Measurements from ENCODE around the gene FLT3LG. TPM values are rescaled to one million over a fixed set of nuclear protein-coding genes. Genes with fewer than 3 reads are reported as not detected.

FLT3LG gene
- total and polyA plus RNA-seq, 12 donors = 1.6 to 14.8 (median 3.7) TPM

DNA sequence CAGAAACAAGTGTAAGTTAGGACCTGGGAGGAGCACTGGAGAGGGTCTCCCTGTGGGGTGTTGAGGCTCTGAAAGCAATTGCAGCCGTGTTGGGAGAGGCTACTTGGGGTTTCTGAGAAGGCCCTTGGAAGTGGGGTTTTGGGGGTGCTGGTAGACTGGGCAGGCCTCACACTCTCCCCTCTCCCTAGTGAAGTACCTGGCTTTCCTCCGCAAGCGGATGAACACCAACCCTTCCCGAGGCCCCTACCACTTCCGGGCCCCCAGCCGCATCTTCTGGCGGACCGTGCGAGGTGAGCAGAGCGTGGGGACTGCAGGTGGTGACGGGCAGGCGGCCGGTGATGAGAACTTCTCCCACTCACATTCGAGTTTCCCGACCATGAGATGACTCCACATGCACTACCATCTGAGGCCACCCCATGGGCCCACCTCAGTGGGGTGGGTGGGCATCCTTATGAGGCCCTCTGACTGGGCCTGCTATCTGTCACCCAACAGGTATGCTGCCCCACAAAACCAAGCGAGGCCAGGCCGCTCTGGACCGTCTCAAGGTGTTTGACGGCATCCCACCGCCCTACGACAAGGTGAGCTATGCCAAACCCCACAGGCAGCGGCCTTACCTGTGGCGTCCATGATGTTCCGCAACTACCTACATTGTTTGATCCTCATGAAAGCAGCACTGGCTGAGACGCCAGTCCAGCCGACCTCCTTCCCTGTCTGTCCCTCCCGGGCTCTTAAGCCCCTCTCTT is 16.4 kb downstream of the FLT3LG start:
- 84 to 86% methylated on average over 27 of the region's 27 CpGs for WGBS, 2 donors

DNA sequence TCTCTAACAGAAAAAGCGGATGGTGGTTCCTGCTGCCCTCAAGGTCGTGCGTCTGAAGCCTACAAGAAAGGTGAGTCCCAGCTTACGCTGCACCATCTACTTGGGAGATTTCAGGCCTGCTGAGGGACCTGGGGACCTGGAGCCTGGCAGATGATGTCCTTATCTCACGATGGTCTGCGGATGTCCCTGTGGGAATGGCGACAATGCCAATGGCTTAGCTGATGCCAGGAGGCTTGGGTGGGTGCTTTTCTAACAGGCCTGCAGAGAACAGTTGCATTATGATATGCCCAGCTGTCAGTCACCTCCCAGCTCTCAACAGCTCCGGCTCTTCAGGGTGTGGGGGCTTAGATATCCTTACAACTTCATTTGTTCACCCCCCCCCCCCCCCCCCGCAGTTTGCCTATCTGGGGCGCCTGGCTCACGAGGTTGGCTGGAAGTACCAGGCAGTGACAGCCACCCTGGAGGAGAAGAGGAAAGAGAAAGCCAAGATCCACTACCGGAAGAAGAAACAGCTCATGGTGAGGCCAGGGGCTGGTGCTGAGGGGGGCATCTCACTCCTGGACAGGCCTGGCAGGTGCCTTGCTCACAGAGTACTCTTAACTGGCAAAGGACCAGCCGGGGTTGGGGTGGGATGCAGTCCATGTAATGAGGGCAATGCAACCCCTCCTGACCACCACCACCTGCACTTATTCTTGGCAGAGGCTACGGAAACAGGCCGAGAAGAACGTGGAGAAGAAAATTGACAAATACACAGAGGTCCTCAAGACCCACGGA is 17.2 kb downstream of the FLT3LG start:
- peaks cover 12 to 52% (median 40%) of the 10 kb centered on the region in 9 donors for H3K36me3 ChIP-seq
- WGBS, 2 donors = 67 to 69% methylated on average over 16 to 17 of the region's 17 CpGs
- ATAC-seq = no peak
- no peak overlapping the region for H3K4me3 ChIP-seq
- no peaks in the 10 kb centered on the region for H3K27me3 ChIP-seq
- no peaks in the 10 kb centered on the region for H3K9me3 ChIP-seq
- H3K4me1 ChIP-seq = peaks cover 15 to 44% (median 37%) of the 10 kb centered on the region in 9 donors
- peak overlapping the region in 1 of 10 donors; percentile 90 for H3K27ac ChIP-seq
- intact Hi-C loops (cut with DNase I) = no loop called here
- DNase-seq = no peak
- TF ChIP-seq, protein P1, sequence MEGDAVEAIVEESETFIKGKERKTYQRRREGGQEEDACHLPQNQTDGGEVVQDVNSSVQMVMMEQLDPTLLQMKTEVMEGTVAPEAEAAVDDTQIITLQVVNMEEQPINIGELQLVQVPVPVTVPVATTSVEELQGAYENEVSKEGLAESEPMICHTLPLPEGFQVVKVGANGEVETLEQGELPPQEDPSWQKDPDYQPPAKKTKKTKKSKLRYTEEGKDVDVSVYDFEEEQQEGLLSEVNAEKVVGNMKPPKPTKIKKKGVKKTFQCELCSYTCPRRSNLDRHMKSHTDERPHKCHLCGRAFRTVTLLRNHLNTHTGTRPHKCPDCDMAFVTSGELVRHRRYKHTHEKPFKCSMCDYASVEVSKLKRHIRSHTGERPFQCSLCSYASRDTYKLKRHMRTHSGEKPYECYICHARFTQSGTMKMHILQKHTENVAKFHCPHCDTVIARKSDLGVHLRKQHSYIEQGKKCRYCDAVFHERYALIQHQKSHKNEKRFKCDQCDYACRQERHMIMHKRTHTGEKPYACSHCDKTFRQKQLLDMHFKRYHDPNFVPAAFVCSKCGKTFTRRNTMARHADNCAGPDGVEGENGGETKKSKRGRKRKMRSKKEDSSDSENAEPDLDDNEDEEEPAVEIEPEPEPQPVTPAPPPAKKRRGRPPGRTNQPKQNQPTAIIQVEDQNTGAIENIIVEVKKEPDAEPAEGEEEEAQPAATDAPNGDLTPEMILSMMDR (IDR thresholded peaks at IDR 0.05) = no peak

More for the DNA sequence above, 16.4 kb downstream of the FLT3LG start:
- Histone ChIP-seq H3K4me1 (peaks cover 15 to 41% (median 34%) of the 10 kb centered on the region in 9 donors), H3K4me3 (peak overlapping the region in 1 of 10 donors; percentile 97), H3K27me3 (no peaks in the 10 kb centered on the region), H3K9me3 (no peaks in the 10 kb centered on the region), H3K27ac (peak overlapping the region in 5 of 10 donors; percentile 85 to 93 (median 90)), H3K36me3 (peaks cover 12 to 59% (median 40%) of the 10 kb centered on the region in 9 donors)
- TF ChIP-seq, protein P1 (IDR thresholded peaks at IDR 0.05) = no peak
- intact Hi-C loops (cut with DNase I) = no loop called here
- DNase-seq = no peak
- no peak for ATAC-seq

DNA sequence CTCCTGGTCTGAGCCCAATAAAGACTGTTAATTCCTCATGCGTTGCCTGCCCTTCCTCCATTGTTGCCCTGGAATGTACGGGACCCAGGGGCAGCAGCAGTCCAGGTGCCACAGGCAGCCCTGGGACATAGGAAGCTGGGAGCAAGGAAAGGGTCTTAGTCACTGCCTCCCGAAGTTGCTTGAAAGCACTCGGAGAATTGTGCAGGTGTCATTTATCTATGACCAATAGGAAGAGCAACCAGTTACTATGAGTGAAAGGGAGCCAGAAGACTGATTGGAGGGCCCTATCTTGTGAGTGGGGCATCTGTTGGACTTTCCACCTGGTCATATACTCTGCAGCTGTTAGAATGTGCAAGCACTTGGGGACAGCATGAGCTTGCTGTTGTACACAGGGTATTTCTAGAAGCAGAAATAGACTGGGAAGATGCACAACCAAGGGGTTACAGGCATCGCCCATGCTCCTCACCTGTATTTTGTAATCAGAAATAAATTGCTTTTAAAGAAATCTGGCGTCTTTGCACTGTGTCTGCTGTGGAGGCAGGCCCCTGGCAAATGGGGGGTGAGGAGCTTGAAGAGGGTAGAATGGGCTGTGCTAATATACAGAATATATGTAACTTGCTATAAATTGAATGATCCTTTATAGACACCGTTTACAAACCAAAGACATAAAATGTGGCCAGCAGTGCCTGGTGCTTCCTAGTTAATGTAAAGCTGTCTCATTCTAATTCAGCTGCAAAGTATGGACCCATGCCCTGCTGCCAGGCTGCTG is 18.0 kb downstream of the FLT3LG start:
- Histone ChIP-seq H3K27ac (no peak overlapping the region), H3K4me3 (no peak overlapping the region), H3K27me3 (no peaks in the 10 kb centered on the region), H3K4me1 (peaks cover 15 to 43% (median 35%) of the 10 kb centered on the region in 9 donors), H3K9me3 (no peaks in the 10 kb centered on the region), H3K36me3 (peaks cover 12 to 52% (median 40%) of the 10 kb centered on the region in 9 donors)
- 64 to 69% methylated on average over 7 of the region's 7 CpGs for WGBS, 2 donors
- TF ChIP-seq, protein P1 (IDR thresholded peaks at IDR 0.05) = no peak
- intact Hi-C loops (cut with DNase I) = no loop called here
- no peak for DNase-seq
- ATAC-seq = no peak
